ENCODE measurements around the gene ZNF776. TPM values are rescaled to one million over a fixed set of nuclear protein-coding genes. Genes with fewer than 3 reads are reported as not detected.
"Not testable (repeated sequence)": the region's sequence is repeated elsewhere in the genome, so short reads cannot be mapped to it uniquely, and the experiment has no call there.

Gene ZNF776
- total RNA-seq, 6 experiments from 2014 or later, result 3.7 to 11.6 (median 5.7) TPM

- H3K9me3 ChIP-seq, result no peaks in the 10 kb centered on the region
- DNase-seq, result no peak
- intact Hi-C loops (cut with DNase I), result no loop called here
- ATAC-seq, result no peak
- peaks cover 0 to 12% (median 0%) of the 10 kb centered on the region in 4 donors for H3K36me3 ChIP-seq
- TF ChIP-seq POLR2A (IDR thresholded peaks at IDR 0.05) (no peak), CTCF (IDR thresholded peaks at IDR 0.05) (no peak)
- peaks cover 0 to 5% (median 0%) of the 10 kb centered on the region in 4 donors for H3K4me1 ChIP-seq
- H3K27me3 ChIP-seq, result no peaks in the 10 kb centered on the region
- no peak overlapping the region for H3K27ac ChIP-seq
- no peak overlapping the region for H3K4me3 ChIP-seq
Measured at GRCh38 chr19:57788114-57788692, 41.6 kb downstream of the ZNF776 start.

- 100% methylated on average over 2 of the region's 4 CpGs for WGBS (ENCODE audit: insufficient coverage, low coverage, low lambda C conversion rate, missing lambda C conversion rate)
- Histone ChIP-seq H3K9me3 (no peaks in the 10 kb centered on the region), H3K36me3 (peaks cover 0 to 12% (median 0%) of the 10 kb centered on the region in 4 donors), H3K27me3 (no peaks in the 10 kb centered on the region), H3K4me3 (no peak overlapping the region), H3K4me1 (peaks cover 0 to 9% (median 0%) of the 10 kb centered on the region in 4 donors), H3K27ac (no peak overlapping the region)
- intact Hi-C loops (cut with DNase I), result no loop called here
- ATAC-seq, result no peak
- TF ChIP-seq POLR2A (IDR thresholded peaks at IDR 0.05) (no peak), CTCF (IDR thresholded peaks at IDR 0.05) (no peak)
- no peak for DNase-seq
Measured at GRCh38 chr19:57789288-57789687, 42.7 kb downstream of the ZNF776 start.

- H3K9me3 ChIP-seq; H3K4me3 ChIP-seq; intact Hi-C loops (cut with DNase I); DNase-seq; H3K27me3 ChIP-seq; H3K27ac ChIP-seq: not testable (repeated sequence)
- WGBS (ENCODE audit: insufficient coverage, low coverage, low lambda C conversion rate, missing lambda C conversion rate), result 100% methylated on average over 1 of the region's 1 CpG
- peaks cover 0 to 14% (median 0%) of the 10 kb centered on the region in 4 donors for H3K36me3 ChIP-seq
- peaks cover 0 to 19% (median 4%) of the 10 kb centered on the region in 4 donors for H3K4me1 ChIP-seq
- peak in 1 of 4 donors; percentile 24 for ATAC-seq
Measured at GRCh38 chr19:57796580-57796979, 50.0 kb downstream of the ZNF776 start.

GRCh38 chr19:57800696-57801095 lies 54.1 kb downstream of the ZNF776 start:
- Histone ChIP-seq H3K36me3 (peaks cover 0 to 5% (median 0%) of the 10 kb centered on the region in 4 donors), H3K4me1 (peaks cover 0 to 40% (median 17%) of the 10 kb centered on the region in 4 donors), H3K27ac (no peak overlapping the region), H3K9me3 (no peaks in the 10 kb centered on the region), H3K4me3 (no peak overlapping the region), H3K27me3 (no peaks in the 10 kb centered on the region)
- WGBS (ENCODE audit: insufficient coverage, low coverage, low lambda C conversion rate, missing lambda C conversion rate), result 86% methylated on average over 5 of the region's 5 CpGs
- no peak for DNase-seq
- intact Hi-C loops (cut with DNase I), result no loop called here
- no peak for ATAC-seq
- TF ChIP-seq POLR2A (IDR thresholded peaks at IDR 0.05) (no peak), CTCF (IDR thresholded peaks at IDR 0.05) (no peak)

GRCh38 chr19:57802269-57802668 lies 55.7 kb downstream of the ZNF776 start:
- ATAC-seq (no peak), DNase-seq (no peak)
- no peak overlapping the region for H3K4me3 ChIP-seq
- intact Hi-C loops (cut with DNase I), result no loop called here
- TF ChIP-seq POLR2A (IDR thresholded peaks at IDR 0.05) (no peak), CTCF (IDR thresholded peaks at IDR 0.05) (no peak)
- H3K36me3 ChIP-seq, result no peaks in the 10 kb centered on the region
- 85% methylated on average over 4 of the region's 4 CpGs for WGBS (ENCODE audit: insufficient coverage, low coverage, low lambda C conversion rate, missing lambda C conversion rate)
- H3K27me3 ChIP-seq, result no peaks in the 10 kb centered on the region
- peaks cover 0 to 41% (median 17%) of the 10 kb centered on the region in 4 donors for H3K4me1 ChIP-seq
- no peaks in the 10 kb centered on the region for H3K9me3 ChIP-seq
- H3K27ac ChIP-seq, result no peak overlapping the region
